Measurements from ENCODE around the gene ZSWIM6. TPM values are rescaled to one million over a fixed set of nuclear protein-coding genes. Genes with fewer than 3 reads are reported as not detected.

ZSWIM6 gene
- total RNA-seq, 2 experiments from 2014 or later = 6.8 to 7.1 TPM

GRCh38 chr5:61366497-61367240 lies 34.6 kb downstream of the ZSWIM6 start:
- ChIA-PET CTCF (no interaction called here), POLR2A (no interaction called here)
- no peak overlapping the region for H3K27ac Mint-ChIP-seq
- H3K36me3 Mint-ChIP-seq (ENCODE audit: low read depth) = no peaks in the 10 kb centered on the region
- H3K27me3 Mint-ChIP-seq = no peaks in the 10 kb centered on the region
- no peak overlapping the region for H3K4me3 Mint-ChIP-seq
- no peaks in the 10 kb centered on the region for H3K4me1 Mint-ChIP-seq
- no peaks in the 10 kb centered on the region for H3K9me3 Mint-ChIP-seq
- DNase-seq = no peak

- peaks cover 3% of the 10 kb centered on the region for H3K9me3 Mint-ChIP-seq
- no peak overlapping the region for H3K27ac Mint-ChIP-seq
- H3K36me3 Mint-ChIP-seq (ENCODE audit: low read depth) = peaks cover 3% of the 10 kb centered on the region
- ChIA-PET CTCF (no interaction called here), POLR2A (no interaction called here)
- H3K4me1 Mint-ChIP-seq = no peaks in the 10 kb centered on the region
- DNase-seq = no peak
- H3K27me3 Mint-ChIP-seq = no peaks in the 10 kb centered on the region
- H3K4me3 Mint-ChIP-seq = no peak overlapping the region
Observed at GRCh38 chr5:61370506-61370905, 38.4 kb downstream of the ZSWIM6 start.

- Mint-ChIP-seq H3K4me1 (no peaks in the 10 kb centered on the region), H3K36me3 (ENCODE audit: low read depth) (peaks cover 3% of the 10 kb centered on the region), H3K9me3 (peaks cover 3% of the 10 kb centered on the region), H3K4me3 (no peak overlapping the region), H3K27me3 (no peaks in the 10 kb centered on the region), H3K27ac (no peak overlapping the region)
- ChIA-PET CTCF (no interaction called here), POLR2A (no interaction called here)
- no peak for DNase-seq
Observed at GRCh38 chr5:61371474-61371873, 39.4 kb downstream of the ZSWIM6 start.

GRCh38 chr5:61379677-61380076 lies 47.6 kb downstream of the ZSWIM6 start:
- no peaks in the 10 kb centered on the region for H3K4me1 Mint-ChIP-seq
- no peaks in the 10 kb centered on the region for H3K9me3 Mint-ChIP-seq
- H3K27me3 Mint-ChIP-seq = no peaks in the 10 kb centered on the region
- H3K27ac Mint-ChIP-seq = no peak overlapping the region
- DNase-seq = no peak
- H3K4me3 Mint-ChIP-seq = no peak overlapping the region
- POLR2A ChIA-PET = no interaction called here
- CTCF ChIA-PET = no interaction called here
- no peaks in the 10 kb centered on the region for H3K36me3 Mint-ChIP-seq (ENCODE audit: low read depth)

GRCh38 chr5:61381968-61382367 lies 49.9 kb downstream of the ZSWIM6 start:
- Mint-ChIP-seq H3K4me3 (no peak overlapping the region), H3K27ac (no peak overlapping the region), H3K9me3 (no peaks in the 10 kb centered on the region), H3K4me1 (no peaks in the 10 kb centered on the region), H3K36me3 (ENCODE audit: low read depth) (no peaks in the 10 kb centered on the region), H3K27me3 (no peaks in the 10 kb centered on the region)
- POLR2A ChIA-PET = no interaction called here
- CTCF ChIA-PET = no interaction called here
- DNase-seq = no peak

DNA sequence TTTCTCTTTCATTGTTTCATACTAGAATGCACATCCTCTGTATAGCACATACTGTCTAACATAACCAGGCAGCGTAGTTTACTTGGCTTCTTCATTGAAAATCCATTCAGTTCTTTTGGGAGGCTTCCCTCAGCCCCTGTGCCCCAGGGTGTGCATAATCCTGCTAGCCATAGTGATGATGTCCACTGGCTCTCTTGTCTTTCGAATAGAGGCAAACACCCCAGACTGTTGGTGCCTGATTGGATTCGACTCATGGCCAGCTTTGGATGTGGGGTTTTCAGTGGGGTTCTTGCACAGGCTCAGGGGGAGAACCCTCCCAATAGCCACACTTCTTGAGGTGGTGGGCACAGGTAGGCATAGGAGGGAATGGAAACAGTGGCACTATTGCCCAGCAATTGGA lies 53.6 kb downstream of the ZSWIM6 start:
- no peak for DNase-seq
- H3K36me3 Mint-ChIP-seq (ENCODE audit: low read depth) = no peaks in the 10 kb centered on the region
- no peaks in the 10 kb centered on the region for H3K27me3 Mint-ChIP-seq
- no peaks in the 10 kb centered on the region for H3K9me3 Mint-ChIP-seq
- no peak overlapping the region for H3K4me3 Mint-ChIP-seq
- H3K27ac Mint-ChIP-seq = no peak overlapping the region
- no peaks in the 10 kb centered on the region for H3K4me1 Mint-ChIP-seq
- POLR2A ChIA-PET = no interaction called here
- CTCF ChIA-PET = no interaction called here

DNA sequence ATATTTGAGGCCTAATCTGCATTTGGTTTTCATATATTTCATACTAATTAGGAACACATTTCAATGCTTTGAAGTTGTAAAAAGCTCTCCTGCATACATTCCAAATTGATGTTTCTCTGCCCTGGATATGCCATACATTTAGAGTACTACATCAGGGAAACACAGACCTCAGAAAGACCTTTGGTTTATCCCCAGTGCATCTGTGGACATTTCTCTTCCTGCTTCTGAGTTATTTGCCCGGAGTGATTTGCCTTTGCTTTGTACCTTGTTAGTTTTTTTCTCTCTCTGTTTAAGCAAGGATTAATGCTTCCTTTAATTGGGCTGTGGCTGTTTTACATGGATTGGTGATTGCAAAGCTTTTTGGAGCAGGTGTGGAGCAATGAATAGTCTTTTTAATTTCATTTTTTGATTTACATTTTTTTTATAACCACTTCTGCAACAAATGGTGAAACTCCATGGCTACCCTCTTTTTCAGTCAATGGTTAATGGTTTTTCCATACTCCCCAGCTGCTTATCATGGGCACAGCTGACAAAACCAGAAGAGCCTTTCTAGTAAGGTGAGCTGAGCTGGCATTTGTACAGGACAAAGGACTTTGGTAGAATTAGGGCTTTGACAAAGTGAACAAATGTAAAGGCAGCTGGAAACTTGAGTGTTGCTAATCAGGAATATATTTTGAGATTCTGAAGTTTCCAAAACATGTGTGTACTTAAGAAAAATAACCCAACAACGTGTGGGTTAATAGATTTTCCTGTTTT lies 54.2 kb downstream of the ZSWIM6 start:
- no peak overlapping the region for H3K27ac Mint-ChIP-seq
- H3K27me3 Mint-ChIP-seq = no peaks in the 10 kb centered on the region
- no peaks in the 10 kb centered on the region for H3K9me3 Mint-ChIP-seq
- POLR2A ChIA-PET = no interaction called here
- H3K4me1 Mint-ChIP-seq = no peaks in the 10 kb centered on the region
- no peak overlapping the region for H3K4me3 Mint-ChIP-seq
- CTCF ChIA-PET = no interaction called here
- DNase-seq = no peak
- H3K36me3 Mint-ChIP-seq (ENCODE audit: low read depth) = no peaks in the 10 kb centered on the region

DNA sequence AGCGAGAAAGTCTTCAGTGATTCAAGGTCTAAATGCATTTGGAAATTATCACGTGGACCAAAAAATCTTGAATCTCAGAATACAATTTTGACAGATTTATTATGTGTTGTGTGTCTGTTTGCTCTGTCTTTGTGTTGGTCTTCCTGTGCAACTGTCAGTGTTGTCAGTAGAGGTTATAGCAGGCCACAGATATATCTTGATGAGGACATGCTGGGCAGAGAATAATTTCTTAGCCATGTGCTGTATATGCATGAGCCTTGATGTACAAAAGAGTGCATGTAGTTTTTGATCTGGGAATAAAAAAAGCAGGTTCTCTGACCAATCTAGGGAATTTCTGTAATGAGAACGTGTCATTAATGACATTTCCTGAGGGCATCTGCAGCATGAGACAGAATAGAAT lies 57.6 kb downstream of the ZSWIM6 start:
- H3K4me3 Mint-ChIP-seq = no peak overlapping the region
- H3K9me3 Mint-ChIP-seq = peaks cover 3% of the 10 kb centered on the region

DNA sequence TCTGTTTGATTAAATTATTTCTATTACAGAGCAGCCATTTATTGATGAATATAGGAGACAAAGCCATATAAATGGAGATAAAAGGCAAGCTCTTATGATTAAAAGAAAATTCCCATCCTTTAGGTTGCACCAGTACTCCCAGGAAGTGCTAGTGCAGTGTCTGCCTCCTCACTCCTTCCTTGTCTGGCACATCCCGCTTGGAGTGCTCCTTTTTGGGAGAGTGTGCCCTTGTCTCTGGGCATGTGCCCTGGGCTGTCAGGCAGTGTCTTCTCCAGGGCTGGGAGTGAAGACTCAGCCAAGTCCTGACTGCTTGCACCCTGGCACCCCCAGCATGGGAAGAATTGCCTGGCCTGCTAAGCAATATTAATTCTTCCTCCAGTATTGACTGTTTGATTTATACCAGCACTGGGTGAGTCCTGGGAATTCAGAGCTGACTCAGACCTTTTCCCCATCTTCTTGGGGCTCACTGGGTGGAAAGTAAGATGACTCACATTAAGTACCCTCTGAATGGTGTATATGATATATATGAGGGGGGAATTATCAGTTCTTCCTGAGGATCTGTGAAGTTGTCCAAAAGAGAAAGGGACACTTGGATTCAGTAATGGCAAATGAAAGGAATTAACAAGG lies 62.1 kb downstream of the ZSWIM6 start:
- CTCF ChIA-PET = no interaction called here
- H3K27me3 Mint-ChIP-seq = no peaks in the 10 kb centered on the region
- H3K4me3 Mint-ChIP-seq = no peak overlapping the region
- POLR2A ChIA-PET = no interaction called here
- no peak for DNase-seq
- H3K36me3 Mint-ChIP-seq (ENCODE audit: low read depth) = peaks cover 2% of the 10 kb centered on the region
- no peak overlapping the region for H3K27ac Mint-ChIP-seq
- peaks cover 3% of the 10 kb centered on the region for H3K9me3 Mint-ChIP-seq
- H3K4me1 Mint-ChIP-seq = no peaks in the 10 kb centered on the region

More for the DNA sequence above, 57.6 kb downstream of the ZSWIM6 start:
- DNase-seq = no peak
- Mint-ChIP-seq H3K4me1 (no peaks in the 10 kb centered on the region), H3K27me3 (no peaks in the 10 kb centered on the region), H3K27ac (no peak overlapping the region), H3K36me3 (ENCODE audit: low read depth) (peaks cover 2% of the 10 kb centered on the region)
- ChIA-PET POLR2A (no interaction called here), CTCF (no interaction called here)

DNA sequence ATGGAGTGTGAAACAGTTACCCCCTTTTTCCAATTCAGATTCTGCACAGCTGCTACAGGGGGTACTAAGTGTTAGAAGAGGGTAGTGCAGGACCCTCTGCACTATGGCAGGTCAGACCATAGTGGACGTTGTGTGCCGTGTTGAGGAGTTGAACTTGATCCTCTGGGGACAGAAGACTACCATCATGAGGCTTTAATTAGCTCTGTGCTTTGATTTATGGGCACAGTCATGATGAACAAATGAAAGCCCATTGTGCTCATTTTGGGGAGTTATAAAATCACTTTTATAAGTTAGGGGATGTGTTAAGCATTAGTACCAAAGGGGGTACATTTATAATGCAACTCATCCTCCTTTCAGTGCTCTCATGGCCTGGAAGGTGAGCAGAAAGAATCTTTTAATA lies 62.7 kb downstream of the ZSWIM6 start:
- Mint-ChIP-seq H3K27me3 (no peaks in the 10 kb centered on the region), H3K4me1 (no peaks in the 10 kb centered on the region)
- CTCF ChIA-PET = no interaction called here

GRCh38 chr5:61397238-61397637 lies 65.2 kb downstream of the ZSWIM6 start:
- no peak for DNase-seq
- Mint-ChIP-seq H3K4me3 (no peak overlapping the region), H3K27ac (no peak overlapping the region), H3K9me3 (no peaks in the 10 kb centered on the region), H3K27me3 (no peaks in the 10 kb centered on the region), H3K36me3 (ENCODE audit: low read depth) (no peaks in the 10 kb centered on the region), H3K4me1 (peaks cover 3% of the 10 kb centered on the region)
- CTCF ChIA-PET = no interaction called here
- POLR2A ChIA-PET = no interaction called here

More for the DNA sequence above, 62.7 kb downstream of the ZSWIM6 start:
- POLR2A ChIA-PET = no interaction called here
- DNase-seq = no peak
- Mint-ChIP-seq H3K36me3 (ENCODE audit: low read depth) (peaks cover 2% of the 10 kb centered on the region), H3K9me3 (peaks cover 3% of the 10 kb centered on the region), H3K4me3 (no peak overlapping the region), H3K27ac (no peak overlapping the region)

DNA sequence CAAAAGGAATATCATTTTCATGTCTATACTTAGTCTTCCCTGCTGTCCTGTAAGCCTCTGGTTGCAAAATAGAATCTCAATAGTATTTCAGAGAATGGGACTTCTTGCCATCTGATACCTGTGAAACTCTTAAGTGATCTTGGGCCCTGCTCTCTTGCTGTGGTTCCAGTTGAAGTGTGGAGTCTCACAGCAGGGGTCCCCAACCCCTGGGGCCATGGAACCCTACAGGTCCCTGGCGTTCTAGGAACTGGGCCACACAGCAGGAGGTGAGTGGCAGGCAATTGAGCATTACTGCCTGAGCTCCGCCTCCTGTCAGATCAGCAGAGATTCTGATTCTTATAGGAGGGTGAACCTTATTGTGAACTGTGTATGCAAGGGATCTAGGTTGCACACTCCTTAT lies 65.9 kb downstream of the ZSWIM6 start:
- H3K27ac Mint-ChIP-seq = no peak overlapping the region
- no peaks in the 10 kb centered on the region for H3K9me3 Mint-ChIP-seq
- no peak overlapping the region for H3K4me3 Mint-ChIP-seq
- ChIA-PET POLR2A (no interaction called here), CTCF (no interaction called here)
- H3K4me1 Mint-ChIP-seq = peaks cover 7% of the 10 kb centered on the region
- no peak for DNase-seq
- H3K36me3 Mint-ChIP-seq (ENCODE audit: low read depth) = no peaks in the 10 kb centered on the region
- H3K27me3 Mint-ChIP-seq = no peaks in the 10 kb centered on the region

DNA sequence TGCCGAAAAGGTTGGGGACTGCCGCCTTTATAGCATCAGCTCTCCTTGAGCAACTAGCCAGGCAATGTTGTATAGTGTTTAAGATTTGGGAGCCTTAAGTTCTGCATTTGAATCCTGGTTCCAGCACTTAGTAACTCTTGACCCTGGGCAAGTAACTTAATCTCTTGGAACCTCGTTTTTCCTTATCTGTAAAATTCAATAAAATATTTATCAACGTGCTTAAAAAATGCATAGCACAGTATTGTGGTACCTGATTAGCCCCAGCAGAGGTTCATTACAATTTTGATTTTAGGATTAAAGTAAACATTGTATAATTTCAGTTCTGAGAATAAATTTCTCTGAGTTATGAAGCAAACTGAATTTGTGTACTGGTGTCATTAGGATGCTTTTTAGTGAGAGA lies 66.4 kb downstream of the ZSWIM6 start:
- Mint-ChIP-seq H3K4me3 (no peak overlapping the region), H3K9me3 (no peaks in the 10 kb centered on the region), H3K4me1 (peaks cover 8% of the 10 kb centered on the region)

GRCh38 chr5:61399679-61400078 lies 67.6 kb downstream of the ZSWIM6 start:
- ChIA-PET CTCF (no interaction called here), POLR2A (no interaction called here)

More for the DNA sequence above, 66.4 kb downstream of the ZSWIM6 start:
- H3K36me3 Mint-ChIP-seq (ENCODE audit: low read depth) = no peaks in the 10 kb centered on the region
- ChIA-PET POLR2A (no interaction called here), CTCF (no interaction called here)
- no peak overlapping the region for H3K27ac Mint-ChIP-seq
- no peak for DNase-seq
- no peaks in the 10 kb centered on the region for H3K27me3 Mint-ChIP-seq

More at GRCh38 chr5:61399679-61400078, 67.6 kb downstream of the ZSWIM6 start:
- peaks cover 8% of the 10 kb centered on the region for H3K4me1 Mint-ChIP-seq
- H3K27ac Mint-ChIP-seq = no peak overlapping the region
- no peaks in the 10 kb centered on the region for H3K9me3 Mint-ChIP-seq
- no peaks in the 10 kb centered on the region for H3K27me3 Mint-ChIP-seq
- no peaks in the 10 kb centered on the region for H3K36me3 Mint-ChIP-seq (ENCODE audit: low read depth)
- H3K4me3 Mint-ChIP-seq = no peak overlapping the region
- no peak for DNase-seq
